ENCODE results near the gene GRK7. TPM values are rescaled to one million over a fixed set of nuclear protein-coding genes. Genes with fewer than 3 reads are reported as not detected.
A peak's percentile ranks its signal among the peaks of the same experiment; 100 is the strongest.

GRK7 gene
- total RNA-seq, 1 donor from 2014 or later, result not detected

GRCh38 chr3:141738022-141738890 lies 25.0 kb upstream of the GRK7 start, which contains the start of gene RNF7:
RNF7 (plus strand) TSS chr3:141738298; CDS start chr3:141738342, 44 bp downstream.
- peak within 1 kb of the TSS; percentile 97 for H3K27ac Mint-ChIP-seq (ENCODE audit: unreplicated experiment)
- H4K20me1 ChIP-seq (ENCODE audit: insufficient read depth, low read length), result peaks cover 22% of the 10 kb centered on the region
- no peaks in the 10 kb centered on the region for H3K36me3 Mint-ChIP-seq (ENCODE audit: low read depth, unreplicated experiment)
- no peak for TF ChIP-seq EZH2 (IDR thresholded peaks at IDR 0.05; ENCODE audit: insufficient read depth, low read length)
- TF ChIP-seq CTCF (IDR thresholded peaks at IDR 0.05; ENCODE audit: insufficient read depth, low read depth, low read length), result peak; percentile 59
- no peaks in the 10 kb centered on the region for H3K27me3 Mint-ChIP-seq (ENCODE audit: low read depth, unreplicated experiment)
- H3K9me3 Mint-ChIP-seq (ENCODE audit: unreplicated experiment), result no peaks in the 10 kb centered on the region
- H3K4me3 Mint-ChIP-seq (ENCODE audit: unreplicated experiment), result peak within 1 kb of the TSS; percentile 96
- H2AFZ ChIP-seq (ENCODE audit: low read depth, low read length), result peak within 1 kb of the TSS; percentile 94
- peak; percentile 82 for DNase-seq (ENCODE audit: low read depth)
- peak within 1 kb of the TSS; percentile 97 for H3K4me3 ChIP-seq (ENCODE audit: insufficient read depth, low read depth, low read length)
- peak; percentile 20 for FAIRE-seq
- H3K79me2 ChIP-seq (ENCODE audit: insufficient read depth, low read length), result peaks cover 51% of the 10 kb centered on the region
- peak within 1 kb of the TSS; percentile 93 for H3K9ac ChIP-seq (ENCODE audit: low read length)
- H3K27me3 ChIP-seq (ENCODE audit: insufficient read depth, low read length), result no peaks in the 10 kb centered on the region
- no peaks in the 10 kb centered on the region for H3K9me3 ChIP-seq (ENCODE audit: insufficient read depth, low read depth, low read length)
- H3K4me1 ChIP-seq (ENCODE audit: insufficient read depth, low read length), result peaks cover 13% of the 10 kb centered on the region
- peak within 1 kb of the TSS; percentile 84 for H3K27ac ChIP-seq (ENCODE audit: low read depth, low read length)
- H3K4me1 Mint-ChIP-seq (ENCODE audit: low read depth, unreplicated experiment), result peaks cover 19% of the 10 kb centered on the region
- H3K4me2 ChIP-seq (ENCODE audit: low read length), result peak within 1 kb of the TSS; percentile 89
- H3K36me3 ChIP-seq (ENCODE audit: insufficient read depth, low read length), result peaks cover 3% of the 10 kb centered on the region

GRCh38 chr3:141738891-141739363 lies 24.3 kb upstream of the GRK7 start:
- Mint-ChIP-seq H3K27me3 (ENCODE audit: low read depth, unreplicated experiment) (no peaks in the 10 kb centered on the region), H3K9me3 (ENCODE audit: unreplicated experiment) (no peaks in the 10 kb centered on the region), H3K4me1 (ENCODE audit: low read depth, unreplicated experiment) (peaks cover 21% of the 10 kb centered on the region), H3K27ac (ENCODE audit: unreplicated experiment) (peak overlapping the region; percentile 97), H3K4me3 (ENCODE audit: unreplicated experiment) (peak overlapping the region; percentile 96), H3K36me3 (ENCODE audit: low read depth, unreplicated experiment) (no peaks in the 10 kb centered on the region)
- Histone ChIP-seq H3K27me3 (ENCODE audit: insufficient read depth, low read length) (no peaks in the 10 kb centered on the region), H4K20me1 (ENCODE audit: insufficient read depth, low read length) (peaks cover 28% of the 10 kb centered on the region), H3K9ac (ENCODE audit: low read length) (peak overlapping the region; percentile 93), H3K4me1 (ENCODE audit: insufficient read depth, low read length) (peaks cover 13% of the 10 kb centered on the region), H3K9me3 (ENCODE audit: insufficient read depth, low read depth, low read length) (no peaks in the 10 kb centered on the region), H3K4me2 (ENCODE audit: low read length) (peak overlapping the region; percentile 89), H3K36me3 (ENCODE audit: insufficient read depth, low read length) (peaks cover 8% of the 10 kb centered on the region), H2AFZ (ENCODE audit: low read depth, low read length) (peak overlapping the region; percentile 94), H3K4me3 (ENCODE audit: insufficient read depth, low read depth, low read length) (peak overlapping the region; percentile 97), H3K27ac (ENCODE audit: low read depth, low read length) (peak overlapping the region; percentile 84), H3K79me2 (ENCODE audit: insufficient read depth, low read length) (peaks cover 57% of the 10 kb centered on the region)
- TF ChIP-seq CTCF (IDR thresholded peaks at IDR 0.05; ENCODE audit: insufficient read depth, low read depth, low read length) (no peak), EZH2 (IDR thresholded peaks at IDR 0.05; ENCODE audit: insufficient read depth, low read length) (no peak)
- FAIRE-seq (no peak), DNase-seq (ENCODE audit: low read depth) (peak; percentile 36)
